Skin of body (tissue), 2 donors: ENCODE data around the gene USP9X. TPM values are rescaled to one million over a fixed set of nuclear protein-coding genes. Genes with fewer than 3 reads are reported as not detected.
"Not testable (repeated sequence)": the region's sequence is repeated elsewhere in the genome, so short reads cannot be mapped to it uniquely, and the experiment has no call there.

Source experiments
- DNase-seq: peaks from one replicate; lab custom pipeline; 2025; lab: John Stamatoyannopoulos, UW
- total RNA-seq: library from RNA; depleted of rRNA; stranded (reverse); fragments of >200 nt; gene quantifications from one replicate; pipeline ENCODE4 v1.2.3, GENCODE V29; 2014

Gene USP9X
- total RNA-seq, 1 donor from 2014 or later = 122 TPM

DNA sequence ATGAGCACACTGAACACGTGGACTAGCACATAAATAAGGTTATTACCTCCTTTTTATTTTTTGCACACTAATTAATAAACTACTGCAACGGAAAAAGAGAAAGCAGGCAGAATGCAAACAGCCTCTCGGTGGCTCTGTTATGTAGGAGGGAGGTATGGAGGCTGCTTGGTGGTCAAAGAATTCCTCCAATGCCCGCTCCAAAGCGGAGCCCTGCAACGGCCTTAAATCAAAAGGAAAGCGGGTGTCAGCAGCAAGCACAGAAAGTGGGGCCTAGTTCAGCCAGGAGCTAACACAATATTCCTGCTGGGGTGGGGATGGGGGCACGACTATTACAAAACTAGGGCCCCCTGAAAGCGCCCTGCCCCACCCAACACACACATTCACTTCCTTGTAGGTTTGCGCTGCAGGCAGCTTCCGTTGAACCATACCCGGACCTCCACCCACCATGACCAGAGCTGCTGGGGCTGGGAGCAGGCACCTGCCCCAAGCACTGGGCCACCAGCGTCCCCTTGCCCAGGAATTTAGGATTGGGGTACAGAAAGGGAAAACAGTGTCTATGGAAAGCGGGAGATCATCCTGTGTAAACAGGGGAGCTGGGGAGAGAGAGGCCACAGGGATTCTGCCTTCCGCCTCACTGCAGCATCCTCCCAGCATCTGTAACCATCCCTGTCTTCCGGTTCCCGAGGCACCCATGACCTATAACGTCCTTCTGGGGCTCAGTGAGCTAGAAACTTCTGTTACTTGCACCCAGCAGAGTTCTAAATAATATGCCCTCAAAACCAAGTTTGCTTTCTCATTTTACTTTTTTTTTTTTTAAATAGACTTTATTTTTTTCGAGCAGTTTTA, 191.6 kb downstream of the USP9X start:
- DNase-seq = no peak

DNA sequence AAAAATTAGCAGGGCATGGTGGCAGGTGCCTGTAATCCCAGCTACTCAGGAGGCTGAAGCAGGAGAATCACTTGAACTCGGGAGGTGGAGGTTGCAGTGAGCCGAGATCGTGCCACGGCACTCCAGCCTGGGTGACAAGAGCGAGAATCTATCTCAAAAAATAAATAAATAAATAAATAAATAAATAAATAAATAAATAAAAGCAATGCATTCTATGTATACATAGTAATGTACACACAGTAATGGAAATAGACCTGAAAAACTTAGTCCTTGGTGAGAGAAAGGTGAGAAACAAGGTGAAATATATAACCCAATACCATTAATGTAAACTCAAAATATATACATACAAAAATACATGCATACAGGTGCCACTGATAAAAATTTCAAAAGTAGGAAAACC, 197.1 kb downstream of the USP9X start:
- not testable (repeated sequence) for DNase-seq

DNA sequence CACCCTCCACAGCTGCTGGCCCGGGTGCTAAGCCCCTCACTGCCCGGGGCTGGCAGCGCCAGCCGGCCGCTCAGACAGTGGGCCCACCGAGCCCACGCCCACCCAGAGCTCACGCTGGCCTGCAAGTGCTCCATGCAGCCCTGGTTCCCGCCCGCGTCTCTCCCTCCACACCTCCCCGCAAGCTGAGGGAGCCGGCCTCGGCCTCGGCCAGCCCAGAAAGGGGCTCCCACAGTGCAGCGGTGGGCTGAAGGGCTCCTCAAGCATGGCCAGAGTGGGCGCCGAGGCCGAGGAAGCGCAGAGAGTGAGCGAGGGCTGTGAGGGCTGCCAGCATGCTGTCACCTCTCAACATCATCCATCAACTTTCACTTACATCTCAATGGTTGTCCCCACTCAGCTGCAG, 200.7 kb downstream of the USP9X start:
- DNase-seq = not testable (repeated sequence)

Other genes starting within 250 kb of the USP9X start
- 282 TPM for gene DDX3X, start 248.7 kb downstream of the USP9X start, total RNA-seq